ENCODE data around the gene STARD3NL. TPM values are rescaled to one million over a fixed set of nuclear protein-coding genes. Genes with fewer than 3 reads are reported as not detected.

STARD3NL gene
- total and polyA plus RNA-seq, 7 donors: 11.1 to 28.5 (median 15.6) TPM

DNA sequence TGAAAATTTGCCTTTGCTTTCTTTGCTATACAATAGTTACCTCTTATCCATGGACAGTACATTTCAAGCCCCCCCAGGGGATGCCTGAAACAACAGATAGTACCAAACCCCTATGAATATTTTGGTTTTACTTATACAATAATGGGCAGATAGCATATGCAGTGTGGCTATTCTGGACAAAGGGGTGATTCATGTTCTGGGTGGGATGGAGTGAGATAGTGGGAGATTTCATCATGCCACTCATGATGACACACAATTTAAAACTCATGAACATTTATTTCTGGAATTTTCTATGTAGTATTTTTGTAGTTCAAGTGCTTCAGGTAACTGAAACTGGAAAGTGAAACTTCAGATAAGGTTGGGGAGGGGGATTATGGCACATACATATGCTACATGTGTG is 12.0 kb downstream of the STARD3NL start:
- ATAC-seq (no peak), DNase-seq (no peak)
- intact Hi-C loops (cut with DNase I): no loop called here
- Histone ChIP-seq H3K27ac (no peak overlapping the region), H3K27me3 (ENCODE audit: insufficient read depth in 3 of 3, low read length in 2 of 3) (no peaks in the 10 kb centered on the region), H3K9me3 (peaks cover 14% of the 10 kb centered on the region), H3K4me1 (peaks cover 27% of the 10 kb centered on the region), H3K36me3 (ENCODE audit: insufficient read depth in 1 of 2, low read depth in 1 of 2) (no peaks in the 10 kb centered on the region), H3K4me3 (no peak overlapping the region)
- no peak for TF ChIP-seq CTCF (IDR thresholded peaks at IDR 0.05)

DNA sequence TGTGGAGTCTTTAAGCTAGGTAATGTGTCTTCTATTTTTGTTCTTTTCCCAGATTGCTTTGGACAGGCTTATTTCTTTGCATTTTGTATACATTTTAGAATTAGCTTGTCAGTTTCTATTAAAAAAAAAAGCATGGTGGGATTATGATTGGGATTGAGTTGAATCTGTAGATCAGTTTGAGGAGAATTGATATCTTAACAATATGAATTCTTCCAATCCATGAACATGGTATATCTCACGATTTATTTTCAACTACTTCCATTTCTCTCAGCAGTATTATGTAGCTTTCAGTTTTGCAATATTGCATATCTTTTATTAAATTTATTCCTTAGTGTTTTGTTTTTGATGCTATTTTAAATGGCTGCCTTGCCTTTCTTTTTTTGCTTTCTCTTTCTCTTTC is 13.7 kb downstream of the STARD3NL start:
- TF ChIP-seq CTCF (IDR thresholded peaks at IDR 0.05): no peak
- intact Hi-C loops (cut with DNase I): no loop called here
- DNase-seq: no peak
- Histone ChIP-seq H3K4me1 (peaks cover 23% of the 10 kb centered on the region), H3K36me3 (ENCODE audit: insufficient read depth in 1 of 2, low read depth in 1 of 2) (no peaks in the 10 kb centered on the region), H3K27me3 (ENCODE audit: insufficient read depth in 3 of 3, low read length in 2 of 3) (no peaks in the 10 kb centered on the region), H3K9me3 (peaks cover 14% of the 10 kb centered on the region), H3K4me3 (no peak overlapping the region), H3K27ac (no peak overlapping the region)
- 97 to 100% (median 97%) methylated on average over 1 of the region's 1 CpG for WGBS, 3 donors
- no peak for ATAC-seq

DNA sequence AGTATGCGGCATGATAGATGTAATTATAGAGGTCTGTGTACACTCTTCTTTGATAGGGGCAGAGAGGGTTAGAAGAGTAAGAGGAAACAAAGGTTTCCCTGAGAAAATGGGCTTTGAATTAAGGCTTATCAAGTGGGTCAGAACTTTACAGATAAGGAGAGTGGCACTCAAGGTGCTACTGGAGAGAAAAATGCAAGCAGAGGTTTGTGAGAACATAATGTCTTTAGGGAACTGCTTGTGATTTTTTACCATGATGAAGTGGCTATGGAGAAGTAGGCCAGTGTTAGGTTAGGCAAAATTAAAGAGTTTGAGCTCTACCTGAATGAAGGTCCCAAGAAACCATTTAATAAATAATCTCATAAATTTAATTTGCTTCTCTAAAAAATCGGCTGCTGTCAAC is 14.3 kb downstream of the STARD3NL start:
- Histone ChIP-seq H3K27ac (no peak overlapping the region), H3K9me3 (peaks cover 14% of the 10 kb centered on the region), H3K4me3 (no peak overlapping the region), H3K4me1 (peaks cover 22% of the 10 kb centered on the region), H3K27me3 (ENCODE audit: insufficient read depth in 3 of 3, low read length in 2 of 3) (no peaks in the 10 kb centered on the region), H3K36me3 (ENCODE audit: insufficient read depth in 1 of 2, low read depth in 1 of 2) (no peaks in the 10 kb centered on the region)
- TF ChIP-seq CTCF (IDR thresholded peaks at IDR 0.05): no peak
- intact Hi-C loops (cut with DNase I): no loop called here
- no peak for DNase-seq
- no peak for ATAC-seq
- WGBS, 3 donors: 91 to 96% (median 96%) methylated on average over 2 of the region's 2 CpGs

- intact Hi-C loops (cut with DNase I): no loop called here
- WGBS, 3 donors: 71 to 80% (median 75%) methylated on average over 4 of the region's 4 CpGs
- ATAC-seq (no peak), DNase-seq (no peak)
- Histone ChIP-seq H3K36me3 (ENCODE audit: insufficient read depth in 1 of 2, low read depth in 1 of 2) (no peaks in the 10 kb centered on the region), H3K27me3 (ENCODE audit: insufficient read depth in 3 of 3, low read length in 2 of 3) (no peaks in the 10 kb centered on the region), H3K4me3 (no peak overlapping the region), H3K27ac (no peak overlapping the region), H3K9me3 (peaks cover 11% of the 10 kb centered on the region), H3K4me1 (peaks cover 24% of the 10 kb centered on the region)
- TF ChIP-seq CTCF (IDR thresholded peaks at IDR 0.05): no peak
Observed at GRCh38 chr7:38195804-38196595, 18.0 kb downstream of the STARD3NL start.

GRCh38 chr7:38198366-38198765 is 20.3 kb downstream of the STARD3NL start:
- intact Hi-C loops (cut with DNase I): no loop called here
- TF ChIP-seq CTCF (IDR thresholded peaks at IDR 0.05): no peak
- no peak overlapping the region for H3K27ac ChIP-seq
- peaks cover 24% of the 10 kb centered on the region for H3K4me1 ChIP-seq
- no peaks in the 10 kb centered on the region for H3K27me3 ChIP-seq (ENCODE audit: insufficient read depth in 3 of 3, low read length in 2 of 3)
- no peak for DNase-seq
- no peak for ATAC-seq
- H3K4me3 ChIP-seq: no peak overlapping the region
- H3K9me3 ChIP-seq: no peaks in the 10 kb centered on the region
- no peaks in the 10 kb centered on the region for H3K36me3 ChIP-seq (ENCODE audit: insufficient read depth in 1 of 2, low read depth in 1 of 2)
